Measurements from ENCODE around the gene ERH. TPM values are rescaled to one million over a fixed set of nuclear protein-coding genes. Genes with fewer than 3 reads are reported as not detected.

Gene ERH
- polyA plus RNA-seq, 3 donors = 63.6 to 67.0 (median 64.3) TPM

DNA sequence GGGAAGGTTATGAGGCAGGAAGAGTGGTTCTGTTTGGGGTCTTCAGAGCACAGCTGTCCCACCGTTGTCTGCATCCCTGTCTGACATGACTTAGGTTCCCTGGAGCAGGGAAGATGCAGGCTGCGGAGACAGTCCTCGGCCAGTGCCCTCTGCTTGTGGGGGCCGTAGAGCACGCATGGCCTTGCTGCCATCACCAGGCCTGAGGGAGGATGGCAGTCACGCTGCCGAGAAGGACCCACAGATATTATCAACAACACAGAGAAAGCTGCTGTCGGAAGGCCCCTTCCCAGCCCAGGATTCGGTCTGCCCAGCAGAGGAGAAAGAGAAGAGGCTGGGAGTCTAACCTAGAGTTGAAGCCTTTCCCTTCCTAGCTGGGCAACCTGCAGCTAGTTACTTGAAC, 35.0 kb downstream of the ERH start:
- no peaks in the 10 kb centered on the region for H4K20me1 ChIP-seq (ENCODE audit: insufficient read depth, low read length)
- intact Hi-C loops (cut with micrococcal nuclease) = no loop called here
- H3K36me3 Mint-ChIP-seq = no peaks in the 10 kb centered on the region

DNA sequence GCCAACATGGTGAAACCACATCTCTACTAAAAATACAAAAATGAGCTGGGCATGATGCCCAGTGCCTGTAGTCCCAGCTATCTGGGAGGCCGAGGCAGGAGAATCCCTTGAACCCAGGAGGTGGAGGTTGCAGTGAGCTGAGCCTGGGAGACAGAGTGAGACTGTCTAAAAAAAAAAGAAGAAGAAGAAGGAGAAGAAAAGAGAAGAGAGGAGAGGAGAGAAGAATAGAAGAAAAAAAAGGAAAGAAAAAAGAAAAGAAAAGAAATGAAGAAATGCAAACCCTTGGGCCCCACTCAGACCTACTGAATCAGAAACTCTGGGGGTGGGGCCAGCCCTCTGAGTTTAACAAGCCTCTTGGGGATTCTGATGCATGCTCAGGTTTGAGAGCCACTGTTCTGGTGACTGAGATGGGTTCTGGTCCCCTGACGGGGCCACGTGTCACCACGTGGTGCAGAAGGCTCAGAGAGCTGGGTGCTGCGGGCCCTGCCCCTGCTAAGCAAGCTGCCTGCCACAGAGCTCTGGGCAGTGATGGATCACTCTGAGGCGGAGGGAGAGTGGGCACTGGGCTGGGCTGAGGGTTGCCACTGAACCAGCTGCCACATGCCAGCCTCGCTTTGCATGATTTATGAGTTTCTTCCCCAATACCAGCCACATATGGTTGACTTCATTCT, 37.5 kb downstream of the ERH start:
- TF ChIP-seq, protein P1, sequence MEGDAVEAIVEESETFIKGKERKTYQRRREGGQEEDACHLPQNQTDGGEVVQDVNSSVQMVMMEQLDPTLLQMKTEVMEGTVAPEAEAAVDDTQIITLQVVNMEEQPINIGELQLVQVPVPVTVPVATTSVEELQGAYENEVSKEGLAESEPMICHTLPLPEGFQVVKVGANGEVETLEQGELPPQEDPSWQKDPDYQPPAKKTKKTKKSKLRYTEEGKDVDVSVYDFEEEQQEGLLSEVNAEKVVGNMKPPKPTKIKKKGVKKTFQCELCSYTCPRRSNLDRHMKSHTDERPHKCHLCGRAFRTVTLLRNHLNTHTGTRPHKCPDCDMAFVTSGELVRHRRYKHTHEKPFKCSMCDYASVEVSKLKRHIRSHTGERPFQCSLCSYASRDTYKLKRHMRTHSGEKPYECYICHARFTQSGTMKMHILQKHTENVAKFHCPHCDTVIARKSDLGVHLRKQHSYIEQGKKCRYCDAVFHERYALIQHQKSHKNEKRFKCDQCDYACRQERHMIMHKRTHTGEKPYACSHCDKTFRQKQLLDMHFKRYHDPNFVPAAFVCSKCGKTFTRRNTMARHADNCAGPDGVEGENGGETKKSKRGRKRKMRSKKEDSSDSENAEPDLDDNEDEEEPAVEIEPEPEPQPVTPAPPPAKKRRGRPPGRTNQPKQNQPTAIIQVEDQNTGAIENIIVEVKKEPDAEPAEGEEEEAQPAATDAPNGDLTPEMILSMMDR (IDR thresholded peaks at IDR 0.05) = no peak
- H3K4me2 ChIP-seq (replicated peaks; ENCODE audit: extremely low read depth, low read length, poor library complexity, severe bottlenecking) = no peak overlapping the region

More for the DNA sequence above, 35.0 kb downstream of the ERH start:
- peaks cover 2% of the 10 kb centered on the region for H3K4me1 Mint-ChIP-seq
- Histone ChIP-seq H3K27ac (ENCODE audit: low read depth in 1 of 2, low read length in 2 of 2) (no peak overlapping the region), H3K4me1 (ENCODE audit: control insufficient read depth in 1 of 2, insufficient read depth in 2 of 2, low read length in 2 of 2) (no peaks in the 10 kb centered on the region), H3K4me2 (replicated peaks; ENCODE audit: extremely low read depth, low read length, poor library complexity, severe bottlenecking) (no peak overlapping the region), H3K9ac (ENCODE audit: insufficient read depth, low read length, poor library complexity, severe bottlenecking) (no peak overlapping the region), H3K36me3 (replicated peaks in 1 of 2; ENCODE audit: control insufficient read depth in 1 of 2, insufficient read depth in 2 of 2, low read length in 2 of 2) (no peaks in the 10 kb centered on the region), H2AFZ (ENCODE audit: insufficient read depth, low read depth, low read length, poor library complexity, severe bottlenecking) (no peak overlapping the region), H3K27me3 (ENCODE audit: control insufficient read depth in 2 of 2, insufficient read depth in 2 of 2, low read length in 2 of 2) (no peaks in the 10 kb centered on the region), H3K9me3 (replicated peaks in 1 of 2; ENCODE audit: control insufficient read depth in 1 of 2, insufficient read depth in 1 of 2, low read length in 2 of 2) (no peaks in the 10 kb centered on the region), H3K79me2 (ENCODE audit: insufficient read depth, low read length) (no peaks in the 10 kb centered on the region), H3K4me3 (replicated peaks in 1 of 3; ENCODE audit: low read depth in 2 of 3, low read length in 3 of 3) (no peak overlapping the region)
- WGBS (ENCODE audit: insufficient coverage) = 94% methylated on average over 5 of the region's 9 CpGs
- H3K27me3 Mint-ChIP-seq (ENCODE audit: low read depth in 3 of 3) = peaks cover 4 to 11% (median 7%) of the 10 kb centered on the region in 3 donors
- TF ChIP-seq, protein P1 (IDR thresholded peaks at IDR 0.05) = no peak
- no peak overlapping the region for H3K4me3 Mint-ChIP-seq
- no peak overlapping the region for H3K27ac Mint-ChIP-seq
- H3K9me3 Mint-ChIP-seq = no peaks in the 10 kb centered on the region
- no peak for DNase-seq

More for the DNA sequence above, 37.5 kb downstream of the ERH start:
- Histone ChIP-seq H2AFZ (ENCODE audit: insufficient read depth, low read depth, low read length, poor library complexity, severe bottlenecking) (no peak overlapping the region), H3K36me3 (replicated peaks in 1 of 2; ENCODE audit: control insufficient read depth in 1 of 2, insufficient read depth in 2 of 2, low read length in 2 of 2) (no peaks in the 10 kb centered on the region), H3K27me3 (ENCODE audit: control insufficient read depth in 2 of 2, insufficient read depth in 2 of 2, low read length in 2 of 2) (no peaks in the 10 kb centered on the region), H4K20me1 (ENCODE audit: insufficient read depth, low read length) (no peaks in the 10 kb centered on the region), H3K79me2 (ENCODE audit: insufficient read depth, low read length) (no peaks in the 10 kb centered on the region), H3K27ac (ENCODE audit: low read depth in 1 of 2, low read length in 2 of 2) (no peak overlapping the region), H3K4me1 (ENCODE audit: control insufficient read depth in 1 of 2, insufficient read depth in 2 of 2, low read length in 2 of 2) (no peaks in the 10 kb centered on the region), H3K4me3 (replicated peaks in 1 of 3; ENCODE audit: low read depth in 2 of 3, low read length in 3 of 3) (no peak overlapping the region), H3K9ac (ENCODE audit: insufficient read depth, low read length, poor library complexity, severe bottlenecking) (no peak overlapping the region), H3K9me3 (replicated peaks in 1 of 2; ENCODE audit: control insufficient read depth in 1 of 2, insufficient read depth in 1 of 2, low read length in 2 of 2) (no peaks in the 10 kb centered on the region)
- no peaks in the 10 kb centered on the region for H3K36me3 Mint-ChIP-seq
- no peak for DNase-seq
- no peak overlapping the region for H3K4me3 Mint-ChIP-seq
- intact Hi-C loops (cut with micrococcal nuclease) = no loop called here
- H3K27me3 Mint-ChIP-seq (ENCODE audit: low read depth in 3 of 3) = peaks cover 6 to 10% (median 9%) of the 10 kb centered on the region in 3 donors
- no peaks in the 10 kb centered on the region for H3K9me3 Mint-ChIP-seq
- WGBS (ENCODE audit: insufficient coverage) = 64% methylated on average over 5 of the region's 7 CpGs
- H3K27ac Mint-ChIP-seq = no peak overlapping the region
- H3K4me1 Mint-ChIP-seq = peaks cover 2% of the 10 kb centered on the region
